ENCODE data around the gene SLC29A1.
"Not testable (repeated sequence)": the region's sequence is repeated elsewhere in the genome, so short reads cannot be mapped to it uniquely, and the experiment has no call there.

SLC29A1 gene

DNA sequence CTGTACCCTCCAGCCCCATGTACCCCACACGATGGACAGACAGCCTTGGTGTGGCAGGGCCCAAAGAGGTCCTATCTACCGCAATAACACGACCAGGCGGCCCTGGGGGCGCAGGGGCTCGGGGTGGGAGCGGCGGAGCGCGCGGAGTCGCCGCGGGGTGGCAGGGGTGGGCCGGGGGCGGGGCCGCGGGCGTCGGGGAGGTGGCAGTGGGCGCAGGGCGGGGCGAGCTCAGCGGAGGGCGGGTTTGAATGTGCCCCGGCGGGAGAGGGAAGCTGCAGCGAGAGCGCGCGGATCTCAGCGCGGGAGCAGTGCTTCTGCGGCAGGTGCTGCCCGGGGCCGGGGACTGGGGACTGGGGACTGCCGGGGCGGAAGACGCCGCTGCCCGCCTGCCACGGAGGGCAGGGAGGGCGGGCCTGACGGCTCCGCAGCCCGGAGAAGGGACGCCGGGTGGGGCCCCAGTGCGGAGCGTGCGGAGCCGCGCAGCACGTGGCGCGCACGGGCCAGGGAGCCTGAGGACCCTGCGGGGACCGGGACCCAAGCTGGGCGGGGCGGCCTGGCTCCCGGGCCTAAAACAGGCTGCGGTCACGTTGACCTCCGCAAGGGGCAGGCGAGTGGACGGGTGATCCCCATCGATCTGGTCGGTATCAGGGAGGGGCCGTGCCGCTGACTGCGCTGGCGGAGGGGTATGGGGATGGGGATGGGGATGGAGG lies at the start of gene SLC29A1:
Gene SLC29A1, plus strand, starts transcription at position 277 of the 710 bp plus-strand sequence. CDS start 3,719 bp downstream, outside the sequence.
- DNase-seq (ENCODE audit: low spot score) = peak; percentile 81

- no peak for DNase-seq (ENCODE audit: low spot score)
These were observed 47.1 kb upstream of the SLC29A1 start for GRCh38 chr6:44176130-44176761.

DNA sequence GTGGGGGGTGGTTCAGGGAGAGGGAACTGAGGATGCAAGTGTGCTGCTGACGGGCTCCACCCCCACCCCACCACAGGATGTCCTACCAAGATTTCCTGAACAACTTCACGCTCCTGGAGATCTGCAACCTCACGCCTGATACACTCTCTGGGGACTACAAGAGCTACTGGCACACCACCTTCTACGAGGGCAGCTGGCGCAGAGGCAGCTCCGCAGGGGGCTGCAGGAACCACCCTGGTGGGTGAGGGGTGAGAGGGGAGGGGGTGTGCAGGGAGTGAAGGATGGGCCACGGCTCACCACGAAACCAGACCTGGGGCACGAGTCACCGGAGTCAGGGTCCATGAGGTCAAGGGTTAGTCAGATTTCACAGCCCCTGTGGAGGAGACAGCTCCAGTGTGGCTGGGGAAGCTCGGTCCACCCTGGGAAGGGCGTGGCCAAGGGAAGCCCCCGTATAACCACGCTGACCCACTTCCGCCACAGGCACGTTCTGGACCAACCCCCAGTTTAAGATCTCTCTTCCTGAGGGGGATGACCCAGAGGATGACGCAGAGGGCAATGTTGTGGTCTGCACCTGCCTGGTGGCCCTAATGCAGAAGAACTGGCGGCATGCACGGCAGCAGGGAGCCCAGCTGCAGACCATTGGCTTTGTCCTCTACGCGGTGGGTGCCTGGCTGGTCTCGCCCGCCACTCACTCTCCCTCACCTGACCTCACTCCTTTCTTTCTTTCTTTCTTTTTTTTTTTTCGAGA lies 46.5 kb upstream of the SLC29A1 start:
- peak; percentile 6 for DNase-seq (ENCODE audit: low spot score)

- no peak for DNase-seq (ENCODE audit: low spot score)
These were observed 45.5 kb upstream of the SLC29A1 start for GRCh38 chr6:44177691-44178423.

DNA sequence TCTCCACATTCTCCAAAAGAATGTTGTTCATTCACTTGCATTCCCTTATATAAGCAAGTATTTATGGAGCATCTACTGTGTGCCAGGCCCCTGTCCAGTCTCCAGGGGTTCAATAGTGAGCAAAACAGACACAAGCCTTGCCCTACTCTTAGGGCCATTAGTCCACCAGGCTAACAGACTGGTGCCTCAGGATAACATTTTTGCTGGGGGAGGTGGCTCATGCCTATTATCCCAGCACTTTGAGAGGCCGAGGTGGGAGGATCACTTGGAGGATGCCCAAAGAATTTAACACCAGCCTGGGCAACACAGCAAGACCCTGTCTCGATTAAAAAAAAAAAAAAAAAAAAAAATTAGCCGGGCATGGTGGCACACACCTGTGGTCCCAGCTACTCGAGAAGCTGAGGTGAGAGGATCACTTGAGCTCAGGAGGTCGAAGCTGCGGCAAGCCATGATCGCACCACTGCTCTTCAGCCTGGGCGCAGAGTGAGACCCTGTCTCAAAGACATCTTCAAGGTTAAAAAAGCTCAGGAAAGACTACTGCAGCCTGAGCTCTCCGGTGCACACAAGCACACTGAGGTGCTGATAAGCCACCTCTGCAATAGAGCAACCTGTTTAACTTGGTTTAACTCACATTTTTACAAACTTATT lies 44.8 kb upstream of the SLC29A1 start:
- DNase-seq (ENCODE audit: low spot score) = no peak

- DNase-seq (ENCODE audit: low spot score) = no peak
These were observed 44.3 kb upstream of the SLC29A1 start for GRCh38 chr6:44179072-44179536.

- no peak for DNase-seq (ENCODE audit: low spot score)
These were observed 43.7 kb upstream of the SLC29A1 start for GRCh38 chr6:44179648-44180047.

DNA sequence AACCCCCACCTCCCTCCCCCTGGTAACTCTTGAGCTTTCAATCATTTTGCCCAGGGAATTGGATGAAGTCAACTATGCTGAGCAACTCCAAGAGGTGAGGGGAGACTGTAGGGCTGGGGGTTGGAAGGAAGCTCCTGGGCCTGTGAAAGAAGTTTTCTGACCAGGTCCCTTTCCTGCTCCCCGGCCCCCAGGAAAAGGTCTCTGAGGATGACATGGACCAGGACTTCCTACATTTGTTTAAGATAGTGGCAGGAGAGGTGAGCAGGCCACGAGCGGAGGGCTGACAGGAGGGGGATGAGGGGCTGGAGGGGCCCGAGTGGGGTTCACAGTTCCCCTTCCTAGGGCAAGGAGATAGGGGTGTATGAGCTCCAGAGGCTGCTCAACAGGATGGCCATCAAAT lies 43.0 kb upstream of the SLC29A1 start:
- no peak for DNase-seq (ENCODE audit: low spot score)

- no peak for DNase-seq (ENCODE audit: low spot score)
These were observed 42.5 kb upstream of the SLC29A1 start for GRCh38 chr6:44180886-44181285.

GRCh38 chr6:44181784-44182183 lies 41.6 kb upstream of the SLC29A1 start:
- DNase-seq (ENCODE audit: low spot score) = not testable (repeated sequence)

DNA sequence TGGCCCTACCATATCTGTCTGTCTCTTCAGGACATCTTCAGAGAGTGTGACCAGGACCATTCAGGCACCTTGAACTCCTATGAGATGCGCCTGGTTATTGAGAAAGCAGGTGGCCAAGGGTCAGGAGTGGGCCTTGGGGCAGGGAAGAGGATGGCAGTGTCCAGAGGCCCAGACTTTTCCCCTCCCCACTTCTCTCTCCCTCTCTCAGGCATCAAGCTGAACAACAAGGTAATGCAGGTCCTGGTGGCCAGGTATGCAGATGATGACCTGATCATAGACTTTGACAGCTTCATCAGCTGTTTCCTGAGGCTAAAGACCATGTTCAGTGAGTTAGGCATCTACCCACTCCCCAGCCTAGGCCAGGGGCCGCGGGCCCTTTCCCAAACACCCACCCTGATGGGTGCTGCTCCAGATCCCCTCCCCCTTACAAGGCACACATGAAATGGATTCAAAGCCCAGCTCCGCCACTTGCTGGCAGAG lies 40.4 kb upstream of the SLC29A1 start:
- DNase-seq (ENCODE audit: low spot score) = no peak

DNA sequence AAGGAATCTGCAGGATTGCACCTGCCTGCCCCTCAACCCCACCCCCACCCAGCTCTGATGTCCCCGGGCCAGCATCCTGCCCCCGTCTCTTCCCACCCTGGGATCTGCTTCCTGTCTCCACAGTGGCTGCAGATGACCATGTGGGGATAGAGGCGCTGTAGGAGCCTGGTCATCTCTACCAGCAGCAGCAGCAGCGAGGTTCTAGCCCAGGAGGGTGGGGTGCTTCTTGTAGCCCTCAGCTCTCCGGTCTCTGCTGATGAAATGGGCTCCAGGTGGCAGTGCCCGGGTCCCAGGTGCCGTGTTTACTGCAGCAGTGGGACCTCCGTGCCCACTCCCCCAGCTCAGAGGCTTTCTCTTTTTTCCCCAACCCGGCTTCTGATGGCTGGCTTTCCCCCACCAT lies 39.6 kb upstream of the SLC29A1 start:
- DNase-seq (ENCODE audit: low spot score) = no peak

DNA sequence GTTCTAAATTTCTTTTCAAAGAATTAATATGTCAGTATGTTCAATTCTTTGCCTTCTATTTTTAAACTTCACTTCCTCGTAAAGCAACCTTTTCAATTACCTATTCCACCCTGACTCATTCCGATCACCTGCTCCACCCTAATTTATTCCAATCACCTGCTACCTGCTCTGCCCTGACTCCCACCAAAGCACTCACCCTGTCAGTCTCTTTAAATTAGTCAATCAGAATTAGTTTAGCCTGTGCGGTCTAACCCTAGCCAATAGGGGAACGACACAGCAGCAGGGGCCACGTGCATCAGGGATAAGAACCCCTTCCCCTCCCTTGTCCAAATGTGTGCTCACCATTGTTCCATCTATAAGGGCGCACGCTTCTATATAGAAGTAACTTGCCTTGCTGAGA lies 38.0 kb upstream of the SLC29A1 start:
- DNase-seq (ENCODE audit: low spot score) = not testable (repeated sequence)

DNA sequence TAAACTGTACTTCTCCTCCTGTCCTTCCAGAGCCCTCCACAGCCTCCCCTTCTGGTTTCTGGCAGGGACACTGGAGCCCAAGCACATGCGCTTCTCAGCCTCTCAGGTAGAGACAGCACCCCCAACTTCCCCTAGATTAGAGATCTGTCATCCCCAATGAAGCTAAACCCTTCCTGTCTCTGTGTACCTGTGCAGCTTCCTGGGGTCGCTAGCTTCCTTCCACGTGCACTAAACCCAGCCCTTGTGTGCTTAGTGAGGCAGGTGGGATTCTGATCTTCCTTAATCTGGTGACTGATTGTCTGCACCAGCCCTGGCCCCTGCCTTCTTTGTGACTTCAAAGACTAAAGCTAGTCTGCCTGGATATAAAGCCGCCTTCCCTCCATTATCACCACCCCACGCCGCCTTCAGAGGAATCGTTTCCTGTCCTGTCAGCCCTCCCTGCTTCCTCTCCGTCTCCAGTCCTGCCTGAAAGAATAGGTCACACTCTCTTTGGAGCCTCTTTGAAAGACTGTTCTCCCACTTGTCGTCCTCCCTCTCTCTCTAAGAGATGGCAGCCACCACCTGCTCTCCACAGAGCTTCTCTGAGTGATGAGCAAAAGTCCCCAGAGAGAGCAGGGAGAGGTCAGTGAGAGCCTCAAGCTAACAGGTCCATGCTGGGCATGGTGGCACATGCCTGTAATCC lies 37.3 kb upstream of the SLC29A1 start:
- no peak for DNase-seq (ENCODE audit: low spot score)

GRCh38 chr6:44186635-44187025 lies 36.8 kb upstream of the SLC29A1 start:
- DNase-seq (ENCODE audit: low spot score) = no peak

- no peak for DNase-seq (ENCODE audit: low spot score)
These were observed 34.6 kb upstream of the SLC29A1 start for GRCh38 chr6:44188819-44189218.

GRCh38 chr6:44189257-44189656 lies 34.1 kb upstream of the SLC29A1 start:
- DNase-seq (ENCODE audit: low spot score) = no peak

DNA sequence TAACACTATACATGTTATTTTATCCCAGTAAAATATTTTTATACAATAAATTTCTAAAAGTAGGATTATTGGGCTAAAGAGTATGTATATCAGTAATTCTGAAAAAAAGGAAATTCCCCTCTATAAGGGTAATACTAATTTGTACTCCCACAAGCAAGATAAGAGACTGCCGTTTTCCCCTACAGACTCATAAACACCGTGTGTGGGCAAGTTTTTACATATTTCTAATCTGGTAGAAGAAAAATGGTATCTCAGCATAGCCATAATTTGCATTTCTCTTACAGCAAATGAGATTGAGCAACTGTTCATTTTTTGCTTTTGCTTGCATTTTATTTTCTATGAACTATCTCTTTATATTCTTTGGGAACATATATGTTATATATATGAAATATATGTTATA lies 32.7 kb upstream of the SLC29A1 start:
- DNase-seq (ENCODE audit: low spot score) = no peak

DNA sequence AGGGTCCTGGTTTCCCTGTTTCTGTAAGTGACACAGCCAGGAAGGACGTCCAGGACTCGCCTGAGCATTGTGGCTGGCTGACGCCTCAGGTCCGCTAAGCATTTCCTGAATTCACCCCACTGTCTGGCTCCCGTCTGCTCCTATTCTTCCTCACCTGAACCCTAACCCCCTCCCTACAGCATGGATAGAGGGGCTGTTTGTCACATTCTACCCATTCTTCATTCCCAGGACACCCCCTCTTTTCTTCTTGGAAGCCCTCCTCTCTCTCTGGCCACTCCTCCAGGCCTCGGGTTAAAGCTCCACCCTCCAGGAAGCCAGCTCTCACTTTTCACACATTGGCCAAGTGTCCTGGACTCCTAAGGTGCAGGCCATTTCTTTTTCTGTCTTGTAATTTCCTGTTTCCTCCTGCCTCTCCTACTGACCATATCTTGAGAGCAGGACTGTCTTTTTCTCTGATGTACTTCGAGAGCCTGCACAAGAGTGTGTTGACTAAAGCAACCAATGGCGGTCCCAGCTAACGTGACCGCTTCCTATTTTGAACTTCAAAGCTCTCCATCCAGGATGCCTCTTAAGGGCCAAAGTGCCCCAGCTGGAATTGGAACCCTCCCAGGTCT lies 30.9 kb upstream of the SLC29A1 start:
- DNase-seq (ENCODE audit: low spot score) = no peak

DNA sequence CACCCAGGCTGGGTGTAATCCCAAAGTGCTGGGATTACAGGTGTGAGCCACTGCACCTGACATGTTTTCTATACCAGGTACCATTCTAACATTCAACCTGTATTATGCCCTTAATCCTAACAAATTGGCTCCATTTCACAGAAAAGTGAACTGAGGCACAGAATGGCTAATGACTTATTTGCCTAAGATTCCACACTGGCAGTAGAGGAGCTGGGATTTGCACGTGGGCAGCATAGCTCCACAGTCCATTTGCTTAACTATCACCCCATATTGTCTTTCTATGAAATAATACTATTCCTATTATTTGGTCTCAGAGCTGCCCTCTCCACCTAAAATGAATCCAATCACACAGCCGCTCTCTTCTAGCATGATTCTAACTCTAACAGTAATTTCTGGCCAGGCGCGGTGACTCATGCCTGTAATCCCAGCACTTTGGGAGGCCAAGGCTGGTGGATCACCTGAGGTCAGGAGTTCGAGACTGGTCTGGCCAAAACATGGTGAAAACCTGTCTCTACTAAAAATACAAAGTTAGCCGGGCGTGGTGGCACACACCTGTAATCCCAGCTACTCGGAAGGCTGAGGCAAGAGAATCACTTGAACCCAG lies 30.0 kb upstream of the SLC29A1 start:
- no peak for DNase-seq (ENCODE audit: low spot score)

All from CD4-positive, alpha-beta T cell treated with Interleukin-2 at 100 ng/mL for 4 hours (primary cell).